ENCODE results near the gene CALML3. TPM values are rescaled to one million over a fixed set of nuclear protein-coding genes. Genes with fewer than 3 reads are reported as not detected.

The CALML3 gene
- polyA plus RNA-seq, 1 donor from 2014 or later, result not detected

DNA sequence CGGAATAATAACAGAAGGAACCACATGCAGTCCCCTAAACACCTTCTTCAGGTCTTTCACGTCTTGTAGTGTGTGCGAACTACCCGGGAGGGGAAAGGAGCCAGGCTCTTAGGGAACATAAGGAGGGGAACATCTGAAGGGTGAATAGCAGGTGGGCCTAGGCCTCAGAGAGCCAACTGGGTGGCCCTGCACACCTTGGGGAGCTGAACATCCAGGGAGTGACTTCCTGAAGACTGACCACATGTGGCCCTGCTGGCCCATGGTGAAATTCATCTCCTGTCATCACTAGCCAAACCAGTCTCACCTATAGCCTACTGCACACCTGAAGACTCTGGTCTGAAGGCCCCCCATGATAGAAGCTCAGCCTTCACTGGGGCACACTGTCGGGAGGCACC is 5.6 kb downstream of the CALML3 start:
- Histone ChIP-seq H3K9me3 (ENCODE audit: low read length) (no peaks in the 10 kb centered on the region), H2AFZ (ENCODE audit: low read depth, low read length) (no peak overlapping the region), H3K9ac (ENCODE audit: low read length) (no peak overlapping the region), H3K36me3 (ENCODE audit: insufficient read depth, low read length) (no peaks in the 10 kb centered on the region), H3K27me3 (ENCODE audit: insufficient read depth, low read depth, low read length) (no peaks in the 10 kb centered on the region), H3K9me2 (ENCODE audit: insufficient read depth, low read length) (no peaks in the 10 kb centered on the region), H3K79me2 (replicated peaks; ENCODE audit: insufficient read depth, low read length) (no peaks in the 10 kb centered on the region), H4K20me1 (ENCODE audit: insufficient read depth) (no peaks in the 10 kb centered on the region), H3K27ac (ENCODE audit: low read length) (no peak overlapping the region), H3F3A (ENCODE audit: insufficient read depth, low read length, poor library complexity, severe bottlenecking) (no peaks in the 10 kb centered on the region), H3K4me3 (ENCODE audit: low read length) (no peak overlapping the region), H3K4me2 (ENCODE audit: low read length) (no peak overlapping the region)
- no peak for TF ChIP-seq TAF1 (IDR thresholded peaks at IDR 0.05; ENCODE audit: low read depth)
- TF ChIP-seq EP300 (conservative IDR thresholded peaks at IDR 0.05; ENCODE audit: poor library complexity, severe bottlenecking), result no peak
- TF ChIP-seq SMC3 (conservative IDR thresholded peaks at IDR 0.05; ENCODE audit: poor library complexity), result no peak
- TF ChIP-seq EZH2 (IDR thresholded peaks at IDR 0.05; ENCODE audit: borderline replicate concordance, insufficient read depth, low read length, poor library complexity, severe bottlenecking), result no peak
- TF ChIP-seq, protein P1, sequence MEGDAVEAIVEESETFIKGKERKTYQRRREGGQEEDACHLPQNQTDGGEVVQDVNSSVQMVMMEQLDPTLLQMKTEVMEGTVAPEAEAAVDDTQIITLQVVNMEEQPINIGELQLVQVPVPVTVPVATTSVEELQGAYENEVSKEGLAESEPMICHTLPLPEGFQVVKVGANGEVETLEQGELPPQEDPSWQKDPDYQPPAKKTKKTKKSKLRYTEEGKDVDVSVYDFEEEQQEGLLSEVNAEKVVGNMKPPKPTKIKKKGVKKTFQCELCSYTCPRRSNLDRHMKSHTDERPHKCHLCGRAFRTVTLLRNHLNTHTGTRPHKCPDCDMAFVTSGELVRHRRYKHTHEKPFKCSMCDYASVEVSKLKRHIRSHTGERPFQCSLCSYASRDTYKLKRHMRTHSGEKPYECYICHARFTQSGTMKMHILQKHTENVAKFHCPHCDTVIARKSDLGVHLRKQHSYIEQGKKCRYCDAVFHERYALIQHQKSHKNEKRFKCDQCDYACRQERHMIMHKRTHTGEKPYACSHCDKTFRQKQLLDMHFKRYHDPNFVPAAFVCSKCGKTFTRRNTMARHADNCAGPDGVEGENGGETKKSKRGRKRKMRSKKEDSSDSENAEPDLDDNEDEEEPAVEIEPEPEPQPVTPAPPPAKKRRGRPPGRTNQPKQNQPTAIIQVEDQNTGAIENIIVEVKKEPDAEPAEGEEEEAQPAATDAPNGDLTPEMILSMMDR (IDR thresholded peaks at IDR 0.05; ENCODE audit: poor library complexity, severe bottlenecking), result no peak
- TF ChIP-seq RAD21 (conservative IDR thresholded peaks at IDR 0.05), result no peak
- TF ChIP-seq, protein P2, sequence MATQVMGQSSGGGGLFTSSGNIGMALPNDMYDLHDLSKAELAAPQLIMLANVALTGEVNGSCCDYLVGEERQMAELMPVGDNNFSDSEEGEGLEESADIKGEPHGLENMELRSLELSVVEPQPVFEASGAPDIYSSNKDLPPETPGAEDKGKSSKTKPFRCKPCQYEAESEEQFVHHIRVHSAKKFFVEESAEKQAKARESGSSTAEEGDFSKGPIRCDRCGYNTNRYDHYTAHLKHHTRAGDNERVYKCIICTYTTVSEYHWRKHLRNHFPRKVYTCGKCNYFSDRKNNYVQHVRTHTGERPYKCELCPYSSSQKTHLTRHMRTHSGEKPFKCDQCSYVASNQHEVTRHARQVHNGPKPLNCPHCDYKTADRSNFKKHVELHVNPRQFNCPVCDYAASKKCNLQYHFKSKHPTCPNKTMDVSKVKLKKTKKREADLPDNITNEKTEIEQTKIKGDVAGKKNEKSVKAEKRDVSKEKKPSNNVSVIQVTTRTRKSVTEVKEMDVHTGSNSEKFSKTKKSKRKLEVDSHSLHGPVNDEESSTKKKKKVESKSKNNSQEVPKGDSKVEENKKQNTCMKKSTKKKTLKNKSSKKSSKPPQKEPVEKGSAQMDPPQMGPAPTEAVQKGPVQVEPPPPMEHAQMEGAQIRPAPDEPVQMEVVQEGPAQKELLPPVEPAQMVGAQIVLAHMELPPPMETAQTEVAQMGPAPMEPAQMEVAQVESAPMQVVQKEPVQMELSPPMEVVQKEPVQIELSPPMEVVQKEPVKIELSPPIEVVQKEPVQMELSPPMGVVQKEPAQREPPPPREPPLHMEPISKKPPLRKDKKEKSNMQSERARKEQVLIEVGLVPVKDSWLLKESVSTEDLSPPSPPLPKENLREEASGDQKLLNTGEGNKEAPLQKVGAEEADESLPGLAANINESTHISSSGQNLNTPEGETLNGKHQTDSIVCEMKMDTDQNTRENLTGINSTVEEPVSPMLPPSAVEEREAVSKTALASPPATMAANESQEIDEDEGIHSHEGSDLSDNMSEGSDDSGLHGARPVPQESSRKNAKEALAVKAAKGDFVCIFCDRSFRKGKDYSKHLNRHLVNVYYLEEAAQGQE (IDR thresholded peaks at IDR 0.05; ENCODE audit: borderline replicate concordance), result no peak
- TF ChIP-seq MXI1 (conservative IDR thresholded peaks at IDR 0.05; ENCODE audit: poor library complexity, severe bottlenecking), result no peak
- no peak for TF ChIP-seq POLR2AphosphoS5 (IDR thresholded peaks at IDR 0.05)

GRCh38 chr10:5530846-5531557 is 6.2 kb downstream of the CALML3 start:
- no peaks in the 10 kb centered on the region for H3K9me2 ChIP-seq (ENCODE audit: insufficient read depth, low read length)
- H2AFZ ChIP-seq (ENCODE audit: low read depth, low read length), result no peak overlapping the region
- no peaks in the 10 kb centered on the region for H3K36me3 ChIP-seq (ENCODE audit: insufficient read depth, low read length)
- H3F3A ChIP-seq (ENCODE audit: insufficient read depth, low read length, poor library complexity, severe bottlenecking), result no peaks in the 10 kb centered on the region
- no peak for TF ChIP-seq EP300 (conservative IDR thresholded peaks at IDR 0.05; ENCODE audit: poor library complexity, severe bottlenecking)
- TF ChIP-seq EZH2 (IDR thresholded peaks at IDR 0.05; ENCODE audit: borderline replicate concordance, insufficient read depth, low read length, poor library complexity, severe bottlenecking), result no peak
- no peak for TF ChIP-seq SMC3 (conservative IDR thresholded peaks at IDR 0.05; ENCODE audit: poor library complexity)
- no peak for TF ChIP-seq MXI1 (conservative IDR thresholded peaks at IDR 0.05; ENCODE audit: poor library complexity, severe bottlenecking)
- TF ChIP-seq TAF1 (IDR thresholded peaks at IDR 0.05; ENCODE audit: low read depth), result no peak
- TF ChIP-seq, protein P2 (IDR thresholded peaks at IDR 0.05; ENCODE audit: borderline replicate concordance), result no peak
- no peak for TF ChIP-seq POLR2AphosphoS5 (IDR thresholded peaks at IDR 0.05)
- TF ChIP-seq RAD21 (conservative IDR thresholded peaks at IDR 0.05), result no peak
- TF ChIP-seq, protein P1 (IDR thresholded peaks at IDR 0.05; ENCODE audit: poor library complexity, severe bottlenecking), result no peak
- H3K4me3 ChIP-seq (ENCODE audit: low read length), result no peak overlapping the region
- no peaks in the 10 kb centered on the region for H3K9me3 ChIP-seq (ENCODE audit: low read length)
- no peak overlapping the region for H3K4me2 ChIP-seq (ENCODE audit: low read length)
- H4K20me1 ChIP-seq (ENCODE audit: insufficient read depth), result no peaks in the 10 kb centered on the region
- no peaks in the 10 kb centered on the region for H3K79me2 ChIP-seq (replicated peaks; ENCODE audit: insufficient read depth, low read length)
- no peak overlapping the region for H3K27ac ChIP-seq (ENCODE audit: low read length)
- no peaks in the 10 kb centered on the region for H3K27me3 ChIP-seq (ENCODE audit: insufficient read depth, low read depth, low read length)
- no peak overlapping the region for H3K9ac ChIP-seq (ENCODE audit: low read length)

All from neural cell (in vitro differentiated cells).